ENCODE results near the gene LENG1.

DNA sequence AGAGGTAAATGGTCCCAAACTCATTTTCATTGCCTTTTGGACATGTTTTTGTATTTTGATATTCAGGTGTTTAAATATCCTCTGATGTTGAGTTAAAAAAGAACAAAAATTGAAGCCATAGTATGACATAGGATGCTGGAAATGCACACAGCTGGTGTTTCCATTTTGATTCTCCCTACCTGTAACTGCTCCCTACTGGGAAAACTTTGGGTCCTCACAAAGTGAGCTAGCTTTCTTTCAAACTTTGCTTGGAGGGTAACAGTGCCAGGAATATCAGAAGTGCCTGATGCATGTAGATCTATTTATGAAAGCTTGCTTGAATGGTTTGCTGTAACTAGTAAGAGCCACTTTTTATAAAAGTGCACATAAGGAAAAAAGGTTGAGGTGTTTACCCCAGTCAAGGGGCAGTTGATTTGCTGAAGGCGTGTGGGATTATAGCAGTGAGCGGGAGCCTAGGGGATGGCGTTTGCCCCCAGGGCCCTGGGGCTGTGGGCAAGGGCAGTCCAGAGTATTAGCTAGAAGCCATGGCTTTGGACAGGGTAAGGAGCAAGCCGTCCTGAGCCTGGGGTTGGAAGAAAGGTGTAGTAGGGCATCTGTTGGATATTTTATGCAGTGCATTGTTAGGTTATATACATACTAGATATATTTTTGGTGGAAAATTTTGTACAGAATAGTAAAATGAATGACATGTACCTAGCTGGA lies 45.4 kb upstream of the LENG1 start:
- TF ChIP-seq POLR2A (IDR thresholded peaks at IDR 0.05) = no peak
- TF ChIP-seq, protein P1, sequence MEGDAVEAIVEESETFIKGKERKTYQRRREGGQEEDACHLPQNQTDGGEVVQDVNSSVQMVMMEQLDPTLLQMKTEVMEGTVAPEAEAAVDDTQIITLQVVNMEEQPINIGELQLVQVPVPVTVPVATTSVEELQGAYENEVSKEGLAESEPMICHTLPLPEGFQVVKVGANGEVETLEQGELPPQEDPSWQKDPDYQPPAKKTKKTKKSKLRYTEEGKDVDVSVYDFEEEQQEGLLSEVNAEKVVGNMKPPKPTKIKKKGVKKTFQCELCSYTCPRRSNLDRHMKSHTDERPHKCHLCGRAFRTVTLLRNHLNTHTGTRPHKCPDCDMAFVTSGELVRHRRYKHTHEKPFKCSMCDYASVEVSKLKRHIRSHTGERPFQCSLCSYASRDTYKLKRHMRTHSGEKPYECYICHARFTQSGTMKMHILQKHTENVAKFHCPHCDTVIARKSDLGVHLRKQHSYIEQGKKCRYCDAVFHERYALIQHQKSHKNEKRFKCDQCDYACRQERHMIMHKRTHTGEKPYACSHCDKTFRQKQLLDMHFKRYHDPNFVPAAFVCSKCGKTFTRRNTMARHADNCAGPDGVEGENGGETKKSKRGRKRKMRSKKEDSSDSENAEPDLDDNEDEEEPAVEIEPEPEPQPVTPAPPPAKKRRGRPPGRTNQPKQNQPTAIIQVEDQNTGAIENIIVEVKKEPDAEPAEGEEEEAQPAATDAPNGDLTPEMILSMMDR (IDR thresholded peaks at IDR 0.05) = no peak
